Transverse colon (tissue), 3 donors: ENCODE data around the gene SPATC1L.

Experiments
- POLR2A ChIP-seq: fragments of 450-650 bp; IDR thresholded peaks from one replicate; pipeline ENCODE4 v1.6.1; 2016; ENCODE audit warnings: antibody characterized with exemption, mild to moderate bottlenecking, moderate library complexity
- TF ChIP-seq, protein P1 (sequence below), 5 experiments: fragments of 200-600 bp in 3 of 5; fragments of 450-650 bp in 2 of 5; sonication (generic) in 3 of 5; IDR thresholded peaks; 1 replicate in 2 of 5; 2 replicates in 3 of 5; pipeline ENCODE4 v1.5.1; 2016 to 2017; ENCODE audit warnings: antibody characterized with exemption in 5 of 5, inconsistent platforms in 3 of 5, mild to moderate bottlenecking in 2 of 5, moderate library complexity in 1 of 5

DNA sequence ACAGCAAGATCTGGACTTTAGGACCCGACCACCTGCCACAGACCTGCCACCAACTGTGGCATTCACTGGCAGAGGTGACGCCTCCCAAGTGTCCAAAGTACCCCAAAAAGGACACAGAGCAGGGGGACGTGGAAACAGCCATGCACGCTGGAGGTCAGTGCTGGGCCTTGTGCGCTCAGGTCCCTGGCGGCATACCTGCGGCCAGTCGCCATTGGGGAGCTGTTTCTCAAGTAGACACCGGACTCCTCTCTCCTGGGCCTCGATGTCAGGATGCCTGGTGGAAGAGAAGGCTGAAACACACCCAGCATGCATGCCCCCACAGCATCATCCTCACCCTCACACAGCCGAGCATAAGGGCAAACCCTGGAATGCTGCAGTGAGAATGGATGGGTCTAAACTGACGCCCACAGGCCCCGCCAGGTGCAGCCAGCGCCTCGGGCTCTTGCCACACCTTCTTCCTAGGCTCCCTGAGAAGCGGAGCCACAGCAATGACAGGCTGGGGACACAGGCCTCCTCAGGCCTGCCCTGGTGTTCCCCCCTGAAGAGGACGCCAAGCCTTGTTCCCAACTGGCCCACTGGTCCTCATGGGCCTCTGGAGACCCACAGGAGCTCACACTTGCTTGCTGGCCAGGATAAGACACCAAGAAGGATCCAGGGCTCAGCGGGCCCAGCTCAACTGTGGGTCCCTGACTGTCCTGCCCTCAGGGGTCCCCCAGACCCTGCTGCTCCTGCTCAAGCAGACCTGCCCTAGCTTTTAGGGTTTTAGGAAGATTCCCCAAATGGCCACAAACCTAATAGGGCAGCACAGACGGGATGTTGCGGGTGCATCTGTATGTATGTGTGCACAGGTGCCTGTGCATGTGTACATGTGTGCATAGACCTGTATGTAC, 7.7 kb upstream of the SPATC1L start:
- no peak for TF ChIP-seq POLR2A
- TF ChIP-seq, protein P1, sequence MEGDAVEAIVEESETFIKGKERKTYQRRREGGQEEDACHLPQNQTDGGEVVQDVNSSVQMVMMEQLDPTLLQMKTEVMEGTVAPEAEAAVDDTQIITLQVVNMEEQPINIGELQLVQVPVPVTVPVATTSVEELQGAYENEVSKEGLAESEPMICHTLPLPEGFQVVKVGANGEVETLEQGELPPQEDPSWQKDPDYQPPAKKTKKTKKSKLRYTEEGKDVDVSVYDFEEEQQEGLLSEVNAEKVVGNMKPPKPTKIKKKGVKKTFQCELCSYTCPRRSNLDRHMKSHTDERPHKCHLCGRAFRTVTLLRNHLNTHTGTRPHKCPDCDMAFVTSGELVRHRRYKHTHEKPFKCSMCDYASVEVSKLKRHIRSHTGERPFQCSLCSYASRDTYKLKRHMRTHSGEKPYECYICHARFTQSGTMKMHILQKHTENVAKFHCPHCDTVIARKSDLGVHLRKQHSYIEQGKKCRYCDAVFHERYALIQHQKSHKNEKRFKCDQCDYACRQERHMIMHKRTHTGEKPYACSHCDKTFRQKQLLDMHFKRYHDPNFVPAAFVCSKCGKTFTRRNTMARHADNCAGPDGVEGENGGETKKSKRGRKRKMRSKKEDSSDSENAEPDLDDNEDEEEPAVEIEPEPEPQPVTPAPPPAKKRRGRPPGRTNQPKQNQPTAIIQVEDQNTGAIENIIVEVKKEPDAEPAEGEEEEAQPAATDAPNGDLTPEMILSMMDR (IDR thresholded peaks at IDR 0.05) = no peak
